Mucosa of stomach (tissue), 1 donor: ENCODE data around the gene GALNT14.

Experiments used
- H3K27me3 ChIP-seq: one replicate; pipeline ENCODE4 v1.7.0; 2013; ENCODE audit warnings: mild to moderate bottlenecking, low read length; ENCODE audit not compliant: control insufficient read depth, insufficient read depth
- H3K36me3 ChIP-seq: one replicate; pipeline ENCODE4 v1.7.0; 2013; ENCODE audit warnings: low read length; ENCODE audit not compliant: control insufficient read depth, insufficient read depth
- H3K4me1 ChIP-seq: one replicate; pipeline ENCODE4 v1.7.0; 2013; ENCODE audit warnings: mild to moderate bottlenecking, low read length; ENCODE audit not compliant: control insufficient read depth, insufficient read depth
- H3K4me3 ChIP-seq: one replicate; pipeline ENCODE4 v1.7.0; 2013; ENCODE audit warnings: low read length
- H3K9ac ChIP-seq: one replicate; pipeline ENCODE4 v1.7.0; 2013; ENCODE audit warnings: mild to moderate bottlenecking, low read length, moderate library complexity
- H3K9me3 ChIP-seq: one replicate; pipeline ENCODE4 v1.7.0; 2013; ENCODE audit warnings: mild to moderate bottlenecking, low read length, moderate library complexity; ENCODE audit not compliant: control insufficient read depth
- donor health status: Pancreatic carcinoma.

GALNT14 gene

DNA sequence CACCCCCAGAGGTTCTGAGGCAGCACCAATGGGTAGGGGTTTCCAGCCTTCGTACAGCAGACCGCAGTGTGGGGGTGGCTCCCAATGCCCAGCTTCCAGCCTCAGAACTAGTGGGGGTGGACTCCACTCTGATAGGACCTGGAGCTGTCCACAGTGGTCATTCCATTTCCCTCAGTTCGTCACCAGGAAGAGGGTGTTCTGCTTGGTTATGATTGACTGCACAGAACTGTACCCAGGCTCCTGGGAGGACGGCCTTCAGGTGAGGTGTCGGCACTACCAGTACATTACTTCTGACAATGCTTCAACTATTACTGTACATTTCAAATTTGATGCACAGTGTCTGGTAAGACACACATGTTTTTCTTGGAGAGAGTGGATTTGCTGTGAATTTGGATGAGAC is 180.6 kb downstream of the GALNT14 start:
- Histone ChIP-seq H3K4me3 (no peak overlapping the region), H3K36me3 (no peaks in the 10 kb centered on the region), H3K4me1 (no peaks in the 10 kb centered on the region), H3K9me3 (no peaks in the 10 kb centered on the region), H3K27me3 (no peaks in the 10 kb centered on the region), H3K9ac (no peak overlapping the region)

DNA sequence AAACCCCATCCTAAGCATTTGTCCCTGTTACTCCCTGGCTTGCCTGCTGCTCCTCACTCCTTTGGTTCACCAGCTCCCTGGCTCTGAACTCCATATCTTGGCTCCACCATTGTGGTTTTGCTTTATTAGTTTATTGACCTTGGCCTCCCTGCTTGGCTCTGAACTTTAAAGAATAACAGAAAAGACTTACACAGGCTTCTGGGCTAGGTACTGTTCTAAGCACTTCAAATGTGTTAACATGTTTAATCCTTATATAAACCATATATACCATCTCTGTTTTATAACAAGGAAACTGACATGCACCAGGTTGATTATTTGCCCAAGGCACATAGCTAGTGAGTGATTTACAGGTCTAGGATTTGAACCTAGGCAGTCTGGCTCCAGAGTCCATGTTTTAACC is 181.2 kb downstream of the GALNT14 start:
- no peaks in the 10 kb centered on the region for H3K27me3 ChIP-seq
- H3K36me3 ChIP-seq: no peaks in the 10 kb centered on the region
- H3K4me1 ChIP-seq: no peaks in the 10 kb centered on the region
- H3K9me3 ChIP-seq: no peaks in the 10 kb centered on the region
- H3K9ac ChIP-seq: no peak overlapping the region
- H3K4me3 ChIP-seq: no peak overlapping the region

- Histone ChIP-seq H3K4me3 (no peak overlapping the region), H3K9me3 (no peaks in the 10 kb centered on the region), H3K4me1 (no peaks in the 10 kb centered on the region), H3K36me3 (no peaks in the 10 kb centered on the region), H3K27me3 (no peaks in the 10 kb centered on the region), H3K9ac (no peak overlapping the region)
These were observed 182.6 kb downstream of the GALNT14 start for GRCh38 chr2:30955516-30956132.

GRCh38 chr2:30950339-30950738 is 187.9 kb downstream of the GALNT14 start:
- Histone ChIP-seq H3K36me3 (no peaks in the 10 kb centered on the region), H3K9ac (no peak overlapping the region), H3K27me3 (no peaks in the 10 kb centered on the region), H3K4me1 (no peaks in the 10 kb centered on the region), H3K4me3 (no peak overlapping the region), H3K9me3 (no peaks in the 10 kb centered on the region)

GRCh38 chr2:30949435-30949834 is 188.8 kb downstream of the GALNT14 start:
- Histone ChIP-seq H3K9ac (no peak overlapping the region), H3K36me3 (no peaks in the 10 kb centered on the region), H3K4me1 (no peaks in the 10 kb centered on the region), H3K9me3 (no peaks in the 10 kb centered on the region), H3K27me3 (no peaks in the 10 kb centered on the region), H3K4me3 (no peak overlapping the region)

DNA sequence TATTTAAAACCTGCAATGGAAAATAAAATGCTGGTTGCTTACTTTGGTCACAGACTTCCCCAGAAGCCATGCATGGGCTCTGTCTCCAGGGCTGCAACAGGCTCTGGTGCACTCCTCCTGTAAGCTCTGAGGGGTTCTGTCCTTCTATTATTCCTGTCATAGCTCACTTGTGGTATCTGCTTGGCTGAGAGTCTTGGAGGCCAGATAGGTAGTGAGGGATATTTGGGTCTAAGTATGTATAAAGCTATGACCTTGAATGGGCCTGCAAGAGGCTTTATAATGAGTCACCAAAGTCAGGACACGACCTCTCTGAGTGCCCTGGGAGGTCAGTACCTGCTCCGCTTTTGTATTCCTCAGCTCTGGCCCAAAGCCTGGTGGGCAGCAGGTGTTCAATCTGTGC is 189.4 kb downstream of the GALNT14 start:
- Histone ChIP-seq H3K9ac (no peak overlapping the region), H3K36me3 (no peaks in the 10 kb centered on the region)

DNA sequence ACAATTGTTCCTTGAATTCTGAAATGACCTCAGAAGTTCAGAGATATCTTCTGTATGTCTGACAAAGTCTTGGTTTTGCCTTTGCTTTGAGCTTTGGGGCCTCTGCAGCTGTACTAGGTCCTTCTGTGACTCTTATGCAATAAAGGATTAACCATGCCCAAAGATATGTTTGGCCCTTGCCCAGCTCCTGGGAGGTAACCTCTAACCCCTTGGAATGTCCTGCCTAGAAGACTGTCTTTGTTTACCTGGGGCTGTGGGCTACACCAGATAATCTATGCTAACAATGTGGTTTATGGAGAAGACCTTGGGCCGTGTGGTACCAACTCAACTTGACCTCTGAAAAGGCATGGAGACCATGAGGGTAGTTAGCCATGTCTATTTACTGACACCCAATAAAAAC is 190.1 kb downstream of the GALNT14 start:
- no peaks in the 10 kb centered on the region for H3K27me3 ChIP-seq

More for the DNA sequence above, 189.4 kb downstream of the GALNT14 start:
- Histone ChIP-seq H3K27me3 (no peaks in the 10 kb centered on the region), H3K4me3 (no peak overlapping the region), H3K9me3 (no peaks in the 10 kb centered on the region), H3K4me1 (no peaks in the 10 kb centered on the region)

GRCh38 chr2:30947686-30948085 is 190.6 kb downstream of the GALNT14 start:
- Histone ChIP-seq H3K4me1 (no peaks in the 10 kb centered on the region), H3K9me3 (no peaks in the 10 kb centered on the region), H3K27me3 (no peaks in the 10 kb centered on the region), H3K4me3 (no peak overlapping the region), H3K36me3 (no peaks in the 10 kb centered on the region), H3K9ac (no peak overlapping the region)

More for the DNA sequence above, 190.1 kb downstream of the GALNT14 start:
- H3K4me3 ChIP-seq: no peak overlapping the region
- no peak overlapping the region for H3K9ac ChIP-seq
- H3K9me3 ChIP-seq: no peaks in the 10 kb centered on the region
- no peaks in the 10 kb centered on the region for H3K4me1 ChIP-seq
- H3K36me3 ChIP-seq: no peaks in the 10 kb centered on the region

GRCh38 chr2:30942419-30942818 is 195.8 kb downstream of the GALNT14 start:
- Histone ChIP-seq H3K36me3 (no peaks in the 10 kb centered on the region), H3K4me3 (no peak overlapping the region), H3K4me1 (no peaks in the 10 kb centered on the region), H3K27me3 (peaks cover 6% of the 10 kb centered on the region), H3K9ac (no peak overlapping the region), H3K9me3 (no peaks in the 10 kb centered on the region)

DNA sequence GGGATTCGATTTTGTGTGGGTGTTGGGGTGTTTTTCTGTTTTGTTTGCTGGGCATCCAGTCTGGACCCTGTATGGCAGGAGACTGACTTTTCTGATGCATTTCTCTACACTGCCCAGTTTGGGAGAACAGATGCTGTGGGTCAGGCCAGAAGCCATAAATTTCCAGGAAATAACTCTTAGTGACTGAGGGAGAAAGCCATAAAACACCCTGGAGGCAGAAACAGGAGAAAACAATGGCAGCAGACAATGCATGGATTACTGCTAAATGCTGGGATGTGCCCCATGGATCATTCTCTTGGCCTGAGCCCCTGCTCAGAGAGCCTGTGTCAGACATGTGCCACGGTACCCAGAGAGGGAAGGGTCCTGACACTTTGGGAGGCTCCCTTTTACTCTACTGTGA is 197.4 kb downstream of the GALNT14 start:
- no peaks in the 10 kb centered on the region for H3K9me3 ChIP-seq

DNA sequence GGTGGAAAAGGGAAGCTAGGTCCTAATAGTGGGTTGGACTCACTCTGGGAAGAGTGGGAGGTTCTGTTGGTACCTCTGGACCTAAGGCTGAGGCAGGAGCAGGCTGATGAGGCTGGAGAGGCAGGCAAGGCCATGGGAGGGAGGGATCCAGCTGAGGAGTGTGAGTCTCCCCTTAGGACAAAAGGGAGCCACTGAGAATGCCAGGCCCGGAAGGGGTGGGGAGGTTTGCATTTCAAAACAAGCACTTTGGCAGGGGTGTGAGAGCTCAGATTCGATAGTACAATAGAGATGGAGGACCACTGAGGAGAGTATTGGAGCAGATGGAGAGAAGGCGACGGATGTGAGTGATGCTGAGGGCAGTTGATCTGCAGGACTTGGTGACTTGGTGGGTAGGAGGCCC is 198.9 kb downstream of the GALNT14 start:
- Histone ChIP-seq H3K4me3 (no peak overlapping the region), H3K9me3 (no peaks in the 10 kb centered on the region), H3K27me3 (peaks cover 6% of the 10 kb centered on the region), H3K9ac (no peak overlapping the region), H3K4me1 (no peaks in the 10 kb centered on the region), H3K36me3 (no peaks in the 10 kb centered on the region)

More for the DNA sequence above, 197.4 kb downstream of the GALNT14 start:
- Histone ChIP-seq H3K9ac (no peak overlapping the region), H3K4me3 (no peak overlapping the region), H3K4me1 (no peaks in the 10 kb centered on the region), H3K27me3 (peaks cover 6% of the 10 kb centered on the region), H3K36me3 (no peaks in the 10 kb centered on the region)

DNA sequence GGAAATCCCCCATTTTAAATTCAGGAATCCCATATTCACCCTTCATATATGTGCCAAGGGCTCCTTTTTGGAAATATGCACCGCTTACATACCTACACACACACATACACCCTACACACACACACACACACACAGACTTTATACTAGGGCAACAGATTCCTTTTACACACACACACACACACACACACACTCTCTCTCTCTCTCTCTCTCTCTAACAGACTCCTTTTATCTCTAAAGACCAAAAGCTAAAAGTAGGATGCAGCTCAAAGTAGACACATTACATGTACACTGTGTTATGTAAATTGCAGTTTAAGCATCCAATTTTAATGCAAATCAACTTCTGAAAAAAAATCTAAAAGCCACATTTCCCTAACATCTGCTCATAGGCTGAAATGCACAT is 200.0 kb downstream of the GALNT14 start:
- Histone ChIP-seq H3K9me3 (no peaks in the 10 kb centered on the region), H3K4me1 (no peaks in the 10 kb centered on the region), H3K36me3 (no peaks in the 10 kb centered on the region), H3K4me3 (no peak overlapping the region), H3K27me3 (peaks cover 6% of the 10 kb centered on the region), H3K9ac (no peak overlapping the region)

DNA sequence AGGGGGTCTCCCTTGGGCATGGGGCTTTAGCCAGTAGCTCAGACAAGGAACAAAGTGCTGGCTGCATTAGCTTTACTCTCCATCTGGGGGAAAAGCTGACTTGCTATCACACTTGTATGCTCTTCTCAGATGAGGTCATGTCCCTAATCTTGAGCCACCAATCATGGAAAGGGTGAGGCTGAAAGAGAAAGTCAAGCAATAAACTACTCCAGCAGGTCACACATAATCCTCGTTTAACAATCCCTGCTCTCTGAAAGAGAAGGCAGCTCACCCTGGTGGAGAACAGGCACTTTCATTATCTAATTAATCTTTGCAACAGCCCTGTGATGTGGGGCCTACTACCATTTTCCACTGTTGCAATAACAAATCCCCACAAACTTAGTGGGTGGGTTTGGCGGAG is 201.3 kb downstream of the GALNT14 start:
- Histone ChIP-seq H3K27me3 (peaks cover 6% of the 10 kb centered on the region), H3K4me3 (no peak overlapping the region), H3K9ac (no peak overlapping the region)

More for the DNA sequence above, 201.3 kb downstream of the GALNT14 start:
- Histone ChIP-seq H3K9me3 (no peaks in the 10 kb centered on the region), H3K4me1 (no peaks in the 10 kb centered on the region), H3K36me3 (no peaks in the 10 kb centered on the region)
